G401.6 (cell line): ENCODE measurements around the gene SUFU.

ENCODE experiments used
- FAIRE-seq: peaks from 2 replicates; lab custom pipeline; 2012; peaks lifted over from hg19 to GRCh38; lab: Jason Lieb, UNC

The SUFU gene

DNA sequence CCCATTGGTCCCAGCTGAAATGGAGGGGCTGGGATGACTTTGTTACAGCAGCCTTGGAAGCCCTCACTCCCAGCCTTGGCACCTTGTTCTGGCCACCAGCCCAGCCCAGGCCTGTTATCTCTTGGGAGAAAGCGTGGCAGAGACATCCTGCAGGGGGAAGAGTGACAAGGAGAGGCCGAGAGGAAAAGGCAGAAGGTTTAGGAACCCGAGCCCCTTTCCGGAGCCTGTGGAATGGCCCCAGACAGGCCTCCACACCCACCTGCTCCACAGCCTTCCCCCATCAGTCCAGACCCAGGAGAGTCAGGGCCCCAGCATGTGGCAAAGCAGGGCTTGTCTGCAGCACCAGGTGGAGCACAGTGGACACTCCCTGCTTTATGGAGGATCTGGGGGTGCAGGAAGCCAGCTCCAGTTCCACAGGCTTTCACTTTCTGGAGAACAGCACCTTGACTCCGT lies 116.4 kb downstream of the SUFU start:
- FAIRE-seq, result no peak

DNA sequence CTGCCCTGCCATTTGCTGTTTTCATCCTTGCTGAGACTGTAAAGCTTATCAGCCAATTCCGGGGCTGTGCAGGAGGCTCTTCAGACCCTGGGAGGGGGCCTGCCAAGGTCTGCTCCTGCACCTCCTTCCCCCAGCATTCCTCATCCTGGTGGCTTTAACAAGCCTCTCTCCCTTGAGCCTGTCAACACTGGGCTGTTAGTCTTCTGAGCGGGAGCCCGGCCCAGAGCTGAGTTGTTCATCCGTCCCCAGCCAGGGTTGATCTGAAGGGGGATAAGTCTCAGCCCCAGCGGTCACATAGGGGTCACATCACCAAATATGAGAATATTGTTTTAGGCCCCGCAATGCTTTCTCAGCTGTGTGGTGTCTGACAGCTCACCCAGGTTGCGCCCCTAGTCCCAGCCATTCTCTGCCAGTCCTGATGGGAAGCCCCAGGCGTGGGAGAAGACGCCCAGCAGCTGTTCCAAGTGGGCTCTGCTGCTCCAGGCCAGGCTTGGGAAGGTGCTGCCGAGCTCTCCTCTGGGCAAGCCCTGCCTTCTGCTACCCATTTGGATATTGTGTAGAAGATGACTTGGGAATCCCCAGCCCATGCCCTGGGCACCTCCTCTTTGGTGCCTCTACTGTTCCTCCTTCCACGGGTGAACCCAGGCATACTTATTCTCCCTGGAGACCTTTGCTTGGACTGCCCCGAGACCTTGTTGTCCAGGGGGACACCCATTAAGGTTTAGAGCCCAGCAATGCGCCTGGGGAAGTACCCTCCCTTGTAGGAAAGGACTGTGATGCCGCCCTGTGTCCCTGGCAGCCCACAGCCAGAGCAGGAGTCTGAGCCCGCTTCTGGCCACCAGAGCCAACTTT lies 117.0 kb downstream of the SUFU start:
- no peak for FAIRE-seq

DNA sequence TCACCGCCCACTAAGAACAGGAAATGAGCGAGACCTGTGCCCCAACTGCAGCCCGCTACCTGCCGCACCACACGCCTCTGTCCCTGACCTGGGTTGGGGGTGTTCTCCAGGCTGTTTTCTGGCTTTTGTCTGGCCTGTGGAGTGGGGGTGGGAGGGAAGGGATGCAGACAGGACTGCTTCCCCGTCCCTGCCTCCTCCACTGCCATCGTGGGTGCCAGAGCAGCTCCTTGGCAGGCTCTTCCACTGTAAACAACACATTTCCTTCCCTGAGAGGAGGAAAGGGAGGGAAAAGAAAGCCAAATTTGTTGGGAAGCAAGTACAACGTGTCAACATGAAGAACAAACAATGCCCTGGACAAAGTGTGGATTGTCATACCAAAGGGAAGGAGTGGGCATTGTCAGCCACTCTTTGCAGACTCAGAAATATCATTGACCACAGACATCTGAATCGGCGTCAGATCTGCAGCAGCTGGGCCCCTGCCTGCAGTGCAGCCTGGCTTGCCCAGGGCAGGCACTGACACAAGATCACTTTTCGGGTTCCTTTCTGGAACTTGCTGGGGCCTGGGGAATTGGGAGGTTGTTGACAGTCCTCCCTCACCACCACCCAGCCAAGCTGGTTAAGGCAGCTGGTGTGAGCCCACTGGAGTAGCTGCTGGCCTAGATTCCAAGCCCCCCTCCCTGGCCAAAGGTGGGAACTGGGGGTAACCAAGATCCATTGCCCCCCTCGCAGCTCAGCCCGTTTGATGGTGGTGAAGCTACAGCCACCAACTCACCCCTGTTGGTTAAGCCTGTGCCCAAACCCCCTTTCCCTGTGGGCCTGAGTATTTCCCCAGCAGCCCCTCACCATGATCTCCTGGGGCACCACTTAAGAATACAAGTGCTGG lies 117.9 kb downstream of the SUFU start:
- no peak for FAIRE-seq

DNA sequence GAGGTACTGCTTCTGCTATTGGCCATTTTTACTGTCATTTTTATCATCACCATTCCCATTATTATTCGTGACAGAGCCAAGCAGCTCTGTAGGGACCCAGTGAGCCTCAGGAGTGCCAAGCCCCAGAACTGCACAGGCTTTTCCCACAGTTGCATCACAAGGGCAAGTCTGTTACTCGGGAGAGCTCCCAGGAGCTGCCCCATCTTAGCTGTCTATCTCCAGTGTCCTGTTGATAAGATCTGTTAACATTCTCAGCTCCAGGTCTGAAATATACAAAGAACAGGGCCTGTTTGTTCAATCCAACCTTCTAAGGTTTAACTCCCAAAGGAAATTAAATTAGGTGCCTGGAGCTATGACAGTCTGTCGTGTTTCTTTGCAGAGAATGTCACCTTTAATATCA lies 120.3 kb downstream of the SUFU start:
- FAIRE-seq, result no peak

DNA sequence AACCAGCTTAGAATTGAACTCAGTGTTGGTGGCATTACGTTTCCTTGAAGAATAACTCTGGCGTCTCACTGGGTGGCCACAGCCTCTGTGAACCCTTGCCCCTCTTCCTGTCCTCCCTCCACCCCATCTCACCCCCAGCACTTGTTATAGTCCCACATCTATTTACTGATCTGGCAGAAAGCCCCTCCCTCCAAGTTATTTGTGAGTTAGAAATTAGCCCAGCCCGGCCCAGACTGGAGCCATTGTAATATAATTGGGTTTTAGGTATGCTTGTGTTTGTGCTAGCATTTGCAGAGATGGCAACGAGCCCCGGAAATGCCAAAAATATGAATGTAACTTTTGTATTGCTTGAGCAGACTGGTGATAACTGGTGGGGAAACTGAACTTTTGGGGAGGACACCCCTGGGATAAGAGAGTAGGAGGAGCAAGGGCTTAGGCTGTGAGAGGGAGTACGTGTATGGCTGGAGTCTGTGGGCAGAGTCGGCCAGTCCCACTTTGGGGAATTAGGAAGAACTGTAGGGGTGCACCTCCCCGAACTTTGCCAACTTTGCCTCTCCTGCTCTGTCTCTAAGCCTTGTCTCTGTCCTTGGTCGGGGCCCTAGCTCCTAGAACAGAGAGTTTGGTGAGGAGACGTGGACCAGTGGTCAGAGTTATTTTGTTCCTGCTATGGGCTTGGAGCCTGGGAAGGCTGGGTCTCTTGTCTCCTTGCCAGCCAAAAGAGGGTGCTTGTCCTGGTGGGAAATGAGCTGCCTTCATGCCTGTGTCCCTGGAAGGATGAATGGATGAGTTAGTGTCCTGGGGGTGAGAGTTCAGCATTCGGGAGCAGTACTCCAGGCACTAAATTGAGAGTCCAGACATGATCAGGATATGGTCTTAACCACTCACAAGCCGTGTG lies 121.2 kb downstream of the SUFU start:
- no peak for FAIRE-seq

DNA sequence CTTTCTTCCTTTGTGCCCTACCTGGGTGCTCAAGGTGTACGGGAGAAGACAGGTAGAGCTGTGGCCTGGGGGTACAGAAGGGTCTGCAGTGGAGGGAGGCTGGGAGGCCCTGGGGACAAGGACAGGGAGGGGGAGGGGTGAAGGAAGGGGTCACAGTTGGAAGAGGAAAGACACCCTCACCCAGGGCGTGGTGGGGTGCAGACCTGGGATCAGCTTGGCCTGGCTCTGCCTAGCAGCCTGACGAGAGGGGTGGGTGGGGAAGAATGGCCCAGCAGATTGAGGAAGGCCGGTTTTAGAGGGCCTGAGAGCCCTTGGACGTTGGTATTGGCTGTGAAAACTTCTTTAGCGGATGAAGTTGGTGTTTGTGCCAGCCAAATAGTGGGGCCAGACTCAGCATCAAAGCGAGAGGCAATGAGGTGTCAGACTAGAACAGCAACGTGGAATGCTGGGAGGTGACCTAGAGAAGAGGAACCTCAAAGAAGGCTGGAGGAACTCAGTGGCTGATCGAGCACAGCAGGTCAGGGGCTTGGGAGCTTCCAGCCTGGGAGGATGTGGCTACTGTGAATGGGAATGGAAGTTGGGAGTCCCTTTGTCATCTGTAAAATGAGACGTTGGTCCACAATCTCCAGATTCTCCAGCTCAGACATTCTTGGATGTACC lies 122.4 kb downstream of the SUFU start:
- no peak for FAIRE-seq

DNA sequence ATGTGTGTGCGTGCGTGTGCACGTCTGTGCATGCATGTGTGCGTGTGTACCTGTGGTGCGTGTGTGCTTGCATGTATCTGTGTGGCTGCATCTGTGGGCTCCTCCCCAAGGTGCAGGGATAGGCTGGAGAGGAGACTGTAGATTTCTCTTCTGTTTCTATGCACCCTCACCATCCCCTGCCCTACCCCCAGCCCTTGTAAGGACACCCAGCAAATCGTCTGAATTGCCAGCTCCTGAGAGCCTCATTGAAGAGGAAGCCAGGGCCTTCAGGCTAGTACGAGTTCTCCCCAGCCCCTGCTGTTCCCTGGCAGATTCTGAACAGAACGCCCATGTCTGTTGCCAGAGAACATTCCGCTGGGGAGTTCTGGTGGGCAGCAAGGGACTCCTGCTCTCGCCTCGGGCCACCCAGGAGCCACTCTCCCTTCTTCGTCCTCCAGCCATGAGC lies 123.5 kb downstream of the SUFU start:
- FAIRE-seq, result no peak

DNA sequence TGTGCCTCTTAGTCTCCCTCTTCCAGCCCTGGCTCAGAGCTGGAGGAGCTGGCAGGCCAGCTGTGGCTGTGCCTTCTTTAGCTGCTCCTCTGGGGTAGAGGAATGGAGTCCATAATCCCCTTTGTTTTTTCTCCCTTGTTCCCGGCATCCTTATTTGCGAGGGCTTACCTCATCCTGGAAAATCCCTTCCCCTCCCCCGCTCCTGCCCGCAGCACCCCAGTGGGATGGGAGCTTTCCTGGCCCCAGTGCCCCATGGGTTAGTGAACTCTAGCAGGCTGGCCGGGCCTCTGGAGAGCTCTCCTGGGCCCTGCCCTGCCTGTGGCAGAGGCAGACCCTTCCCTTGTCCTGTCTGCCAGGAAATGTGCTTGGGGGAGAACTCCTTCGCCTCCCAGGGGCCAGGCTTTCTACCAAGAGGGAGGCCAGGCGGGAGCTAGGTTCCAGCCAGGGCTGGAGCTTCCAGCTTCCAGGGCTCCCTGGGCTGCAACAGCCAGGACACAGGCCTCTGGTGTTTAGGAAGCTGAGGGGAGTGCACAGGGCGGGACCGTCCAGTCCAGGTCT lies 124.0 kb downstream of the SUFU start:
- FAIRE-seq, result peak; percentile 89

DNA sequence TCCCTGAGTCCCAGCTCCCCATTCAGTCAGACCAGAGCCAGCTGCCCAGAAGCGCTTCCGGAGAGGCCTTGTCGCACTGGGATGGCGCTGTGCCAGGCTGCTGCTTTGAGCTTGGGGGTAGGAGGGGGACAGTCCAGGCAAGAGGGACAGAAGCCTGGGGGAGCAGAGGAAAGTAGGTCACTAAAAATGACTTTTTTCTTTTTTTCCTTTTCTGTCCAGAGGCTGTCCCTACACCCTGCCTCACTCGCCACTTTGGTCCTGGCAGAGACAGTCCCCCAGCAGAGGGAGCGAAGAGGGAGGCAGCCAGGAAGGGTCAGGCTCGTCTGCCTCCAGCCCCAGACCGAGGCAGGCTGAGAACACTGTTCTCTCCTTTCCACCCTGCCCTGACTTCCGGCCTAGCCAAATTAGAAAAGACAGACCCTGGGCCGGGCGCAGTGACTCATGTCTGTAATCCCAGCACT lies 124.7 kb downstream of the SUFU start:
- no peak for FAIRE-seq

DNA sequence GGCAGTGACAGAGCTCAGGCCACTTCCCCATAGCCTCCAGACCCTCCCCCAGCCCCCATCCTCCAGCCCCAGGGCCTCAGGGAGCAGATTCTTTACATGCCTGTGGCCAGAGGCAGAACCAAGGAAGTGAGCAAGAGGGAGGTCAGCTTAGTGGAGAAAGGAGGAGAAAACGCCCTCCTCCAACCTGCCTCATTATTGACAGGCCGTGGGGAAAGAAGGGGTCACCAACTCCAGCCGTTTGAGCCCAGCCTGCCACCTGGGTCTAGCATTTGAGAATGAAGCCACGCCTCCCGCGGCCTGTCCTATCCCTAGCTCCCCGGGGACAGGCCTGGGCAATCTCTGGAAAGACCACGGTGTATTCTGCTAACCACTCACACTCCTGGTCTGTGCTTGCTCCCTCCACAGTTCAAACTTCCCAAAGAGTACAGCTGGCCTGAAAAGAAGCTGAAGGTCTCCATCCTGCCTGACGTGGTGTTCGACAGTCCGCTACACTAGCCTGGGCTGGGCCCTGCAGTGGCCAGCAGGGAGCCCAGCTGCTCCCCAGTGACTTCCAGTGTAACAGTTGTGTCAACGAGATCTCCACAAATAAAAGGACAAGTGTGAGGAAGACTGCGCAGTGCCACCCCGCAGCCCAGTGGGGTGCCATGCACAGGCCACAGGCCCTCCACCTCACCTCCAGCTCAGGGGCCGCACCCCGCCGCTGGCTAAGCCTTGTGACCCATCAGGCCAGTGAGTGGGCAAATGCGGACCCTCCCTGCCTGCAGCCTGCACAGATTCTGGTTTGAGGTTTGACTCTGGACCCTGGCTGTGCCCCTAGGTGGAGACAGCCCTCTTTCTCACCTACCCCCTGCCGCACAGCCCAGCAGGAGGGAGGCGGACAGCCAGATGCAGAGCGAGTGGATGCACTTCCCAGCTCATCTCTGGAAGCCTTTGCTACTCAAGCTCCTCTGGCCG lies 126.2 kb downstream of the SUFU start:
- FAIRE-seq, result peak; percentile 94

DNA sequence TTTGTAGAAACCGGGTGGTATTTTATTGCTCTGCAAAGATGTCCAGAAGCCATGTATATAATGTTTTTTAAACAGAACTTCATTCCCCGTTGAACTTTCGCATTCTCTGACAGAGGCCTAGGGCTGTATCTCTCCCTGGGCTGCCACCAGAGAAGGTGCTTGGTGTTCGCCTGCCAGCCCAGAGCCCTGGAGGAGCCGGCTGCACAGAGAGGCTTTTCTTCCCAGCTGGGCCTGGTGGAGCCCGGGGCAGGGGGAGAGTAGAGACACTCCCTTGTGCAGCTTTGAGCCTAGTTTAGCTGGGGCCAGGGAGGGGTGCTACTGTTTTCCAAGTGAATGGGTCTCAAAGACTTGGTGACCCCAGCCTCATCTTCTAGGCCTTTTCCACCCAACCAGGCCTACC lies 126.9 kb downstream of the SUFU start:
- no peak for FAIRE-seq

DNA sequence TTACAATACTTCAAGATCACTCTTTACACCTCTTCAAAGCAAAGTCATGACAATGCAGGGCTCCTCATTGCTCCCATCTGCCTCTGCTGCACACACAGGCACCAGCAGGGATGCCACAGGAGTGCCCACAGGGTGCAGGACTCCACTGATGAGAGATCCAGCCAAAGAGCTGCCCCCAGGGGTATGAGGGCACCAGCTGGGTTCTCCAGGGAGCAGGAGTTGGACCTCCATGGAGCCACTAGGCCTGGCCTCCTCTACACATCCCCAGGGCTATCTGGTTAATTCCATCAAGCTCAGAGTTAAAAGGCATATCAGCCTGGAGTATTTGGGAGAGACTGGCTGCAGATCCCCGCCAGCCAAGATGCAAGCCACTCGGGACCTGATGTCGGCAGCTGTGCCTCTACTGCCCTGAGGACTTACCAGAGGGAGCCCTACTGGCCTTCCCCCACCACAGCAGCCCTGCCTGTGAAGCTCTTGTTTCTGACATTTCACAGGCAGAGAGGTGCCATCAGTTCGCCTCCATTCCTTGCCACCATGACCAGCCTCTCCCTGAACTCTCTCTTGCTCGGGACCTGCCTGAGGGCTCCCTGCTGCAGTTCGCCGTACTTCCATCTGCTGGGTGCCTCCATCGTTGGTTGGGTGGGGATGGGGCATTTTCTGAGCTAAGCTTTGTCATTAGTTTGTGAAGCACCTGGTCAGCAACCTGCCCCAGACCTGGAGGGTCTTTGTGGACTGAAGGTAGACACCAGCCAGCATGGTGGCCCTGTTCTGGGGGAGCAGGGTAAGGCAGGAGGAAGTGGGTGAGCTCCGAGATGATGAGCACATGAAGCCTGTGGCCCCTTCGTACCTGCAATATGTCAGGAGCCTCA lies 128.0 kb downstream of the SUFU start:
- no peak for FAIRE-seq

DNA sequence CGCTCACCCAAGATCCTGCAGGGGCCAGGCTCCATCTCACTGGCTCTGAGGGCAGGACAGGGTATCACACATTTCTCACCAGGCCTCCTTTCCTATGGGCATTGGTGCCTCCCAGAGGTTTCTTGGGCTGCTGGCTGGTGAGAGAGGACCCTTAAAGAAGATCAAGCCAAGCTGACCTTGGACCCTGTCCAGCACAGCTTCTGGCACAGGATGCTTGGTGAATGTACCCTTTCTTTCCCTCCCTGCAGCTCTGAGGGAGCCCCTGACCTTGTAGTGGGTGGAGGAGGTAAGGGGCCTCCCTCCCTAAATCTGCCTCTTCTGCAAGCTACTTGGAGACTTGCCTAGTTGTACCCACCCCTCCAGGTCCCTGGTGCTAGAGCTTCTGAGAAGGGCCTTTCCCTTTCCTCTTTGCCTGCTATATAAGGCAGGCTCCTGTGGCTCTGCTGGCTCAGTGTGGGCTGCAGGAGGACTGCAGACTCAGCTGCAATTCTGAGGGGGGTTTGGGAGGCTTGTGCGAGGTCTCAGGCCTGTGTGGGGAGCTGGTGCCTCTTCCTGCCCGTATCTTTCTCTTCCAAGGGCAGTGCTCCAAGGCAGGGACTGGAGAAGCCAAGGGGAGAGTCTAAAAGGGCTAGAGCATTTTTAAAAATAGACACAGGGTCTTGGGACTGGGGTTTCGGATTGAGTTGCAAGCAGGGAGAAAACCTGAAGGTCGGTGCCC lies 128.8 kb downstream of the SUFU start:
- no peak for FAIRE-seq

DNA sequence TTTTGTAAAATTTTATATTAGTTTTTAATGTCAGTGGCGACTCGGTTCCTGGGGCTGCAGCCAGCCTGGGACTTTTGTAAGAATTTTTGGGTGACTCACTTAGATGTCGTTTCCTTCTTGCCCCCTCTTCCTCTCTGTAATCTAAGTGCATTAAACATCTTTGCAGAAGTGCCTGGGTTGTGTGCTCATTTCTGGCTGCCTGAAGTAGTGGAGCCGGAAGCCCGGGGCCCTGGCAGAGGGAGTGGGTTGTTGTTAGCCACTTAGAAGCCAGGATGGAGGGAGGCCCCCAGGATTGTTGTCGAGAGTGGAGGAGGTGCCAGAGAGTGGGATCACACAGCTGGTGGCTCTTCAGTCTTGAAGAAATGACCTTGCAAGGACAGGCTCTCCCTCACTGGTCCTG lies 129.5 kb downstream of the SUFU start:
- FAIRE-seq, result no peak

DNA sequence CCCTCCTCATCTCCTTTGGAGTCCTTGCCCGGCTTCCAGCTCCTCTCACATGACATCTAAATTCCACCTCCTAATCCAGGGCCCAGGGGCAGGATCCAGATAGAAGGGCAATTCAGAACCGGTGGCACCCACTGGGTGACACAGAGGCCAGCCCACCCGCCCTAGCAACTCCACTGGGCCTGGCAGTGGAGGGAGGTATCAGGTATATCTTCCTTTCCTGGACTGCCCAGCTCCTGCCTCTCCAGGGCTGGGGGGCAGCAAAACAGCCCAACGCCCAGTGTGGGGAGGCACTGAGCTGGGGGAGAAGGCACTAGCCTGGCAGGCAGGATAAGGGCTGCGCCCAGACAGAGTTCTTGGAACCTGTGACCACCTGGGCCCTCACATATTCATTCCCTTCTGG lies 130.1 kb downstream of the SUFU start:
- FAIRE-seq, result no peak

DNA sequence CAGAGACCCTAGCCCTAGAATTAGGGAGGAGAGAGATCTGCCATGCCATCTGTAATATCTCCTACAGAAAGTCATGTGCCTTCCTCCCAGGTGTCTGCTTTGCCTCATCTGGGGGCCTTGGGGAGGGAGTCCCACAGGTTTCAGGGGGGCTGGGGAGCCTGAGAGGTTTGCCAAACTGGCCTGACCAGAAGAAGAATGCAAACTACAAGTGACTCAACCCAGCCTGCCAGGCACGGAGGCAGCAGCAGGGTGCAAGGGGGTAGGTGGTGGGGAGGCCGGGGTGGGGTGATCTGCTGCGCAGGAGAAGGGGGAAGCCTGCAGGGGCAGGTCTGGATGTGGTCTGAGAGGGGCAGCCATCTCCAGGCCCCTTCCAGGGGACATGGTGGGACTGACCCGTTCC lies 130.9 kb downstream of the SUFU start:
- FAIRE-seq, result no peak

DNA sequence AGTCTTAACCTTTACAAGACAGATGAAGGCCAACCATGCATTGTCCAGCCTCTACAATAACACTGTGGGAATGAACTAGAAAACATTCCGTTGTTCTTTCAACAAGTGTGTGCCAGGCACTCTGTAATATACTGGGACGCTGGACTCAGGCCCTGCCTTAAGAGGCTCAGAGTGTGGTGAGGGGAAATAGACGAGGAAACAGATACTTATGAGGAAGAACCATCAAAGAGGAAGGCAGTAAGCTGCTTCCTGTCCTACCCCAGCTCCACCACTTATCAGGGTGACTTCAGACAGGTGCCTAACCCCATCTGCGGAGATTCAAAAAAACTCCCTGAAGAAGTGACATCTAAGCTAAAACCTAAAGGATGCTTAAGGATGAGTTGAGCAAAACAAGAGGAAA lies 131.6 kb downstream of the SUFU start:
- FAIRE-seq, result no peak

DNA sequence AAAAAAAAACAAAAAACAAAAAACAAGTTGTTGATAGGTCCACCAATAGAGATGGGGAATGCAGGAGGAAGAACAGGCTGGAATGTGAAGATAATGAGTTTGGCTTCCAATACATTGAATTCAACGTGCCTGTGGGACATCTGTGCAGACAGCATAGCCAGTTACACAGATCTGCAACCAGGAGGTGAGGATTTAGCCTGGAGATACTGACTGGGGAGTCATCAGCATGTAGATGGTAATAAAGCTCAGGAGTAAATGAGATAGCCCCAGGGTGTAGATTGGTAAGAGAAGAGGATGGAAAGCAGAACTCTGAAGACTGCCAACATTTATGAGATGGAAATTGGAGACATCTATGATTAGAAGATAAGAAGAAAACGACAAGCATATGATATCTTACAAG lies 135.8 kb downstream of the SUFU start:
- FAIRE-seq, result no peak
